GM12872 (cell line): ENCODE measurements around the gene CYP4F11.

Experiments used
- CTCF ChIP-seq: IDR thresholded peaks from 3 replicates; pipeline ENCODE4 v1.5.1; 2011; ENCODE audit warnings: low read depth, mild to moderate bottlenecking, low read length, moderate library complexity; ENCODE audit not compliant: insufficient read depth

CYP4F11 gene

GRCh38 chr19:15934332-15935078 lies at the start of gene CYP4F11:
Gene CYP4F11 (minus strand): TSS chr19:15934529. CDS start chr19:15934408, 121 bp downstream.
- TF ChIP-seq CTCF: no peak

GRCh38 chr19:15979293-15979692 lies 45.0 kb upstream of the CYP4F11 start:
- TF ChIP-seq CTCF: no peak

- no peak for TF ChIP-seq CTCF
Observed at GRCh38 chr19:15977690-15978089, 43.4 kb upstream of the CYP4F11 start.

- TF ChIP-seq CTCF: no peak
Observed at GRCh38 chr19:15976836-15977689, 42.7 kb upstream of the CYP4F11 start.

- TF ChIP-seq CTCF: no peak
Observed at GRCh38 chr19:15974856-15975255, 40.5 kb upstream of the CYP4F11 start.

- 0 out of 3 replicates have a peak, but pooled peaks have one; percentile 14 for TF ChIP-seq CTCF
Observed at GRCh38 chr19:15971224-15971780, 37.0 kb upstream of the CYP4F11 start.

- TF ChIP-seq CTCF: no peak
Observed at GRCh38 chr19:15964231-15964630, 29.9 kb upstream of the CYP4F11 start.
